HG03159 (cell line): ENCODE results near the gene KSR1.

Experiments used
- ATAC-seq: cut with Tn5 transposase; IDR thresholded peaks from one replicate; pipeline ENCODE4 v1.9.1; 2021; ENCODE audit warnings: mild to moderate bottlenecking, moderate library complexity; ENCODE audit not compliant: unreplicated experiment

The KSR1 gene

GRCh38 chr17:27603421-27603770 lies 147.1 kb downstream of the KSR1 start:
- ATAC-seq, result no peak

DNA sequence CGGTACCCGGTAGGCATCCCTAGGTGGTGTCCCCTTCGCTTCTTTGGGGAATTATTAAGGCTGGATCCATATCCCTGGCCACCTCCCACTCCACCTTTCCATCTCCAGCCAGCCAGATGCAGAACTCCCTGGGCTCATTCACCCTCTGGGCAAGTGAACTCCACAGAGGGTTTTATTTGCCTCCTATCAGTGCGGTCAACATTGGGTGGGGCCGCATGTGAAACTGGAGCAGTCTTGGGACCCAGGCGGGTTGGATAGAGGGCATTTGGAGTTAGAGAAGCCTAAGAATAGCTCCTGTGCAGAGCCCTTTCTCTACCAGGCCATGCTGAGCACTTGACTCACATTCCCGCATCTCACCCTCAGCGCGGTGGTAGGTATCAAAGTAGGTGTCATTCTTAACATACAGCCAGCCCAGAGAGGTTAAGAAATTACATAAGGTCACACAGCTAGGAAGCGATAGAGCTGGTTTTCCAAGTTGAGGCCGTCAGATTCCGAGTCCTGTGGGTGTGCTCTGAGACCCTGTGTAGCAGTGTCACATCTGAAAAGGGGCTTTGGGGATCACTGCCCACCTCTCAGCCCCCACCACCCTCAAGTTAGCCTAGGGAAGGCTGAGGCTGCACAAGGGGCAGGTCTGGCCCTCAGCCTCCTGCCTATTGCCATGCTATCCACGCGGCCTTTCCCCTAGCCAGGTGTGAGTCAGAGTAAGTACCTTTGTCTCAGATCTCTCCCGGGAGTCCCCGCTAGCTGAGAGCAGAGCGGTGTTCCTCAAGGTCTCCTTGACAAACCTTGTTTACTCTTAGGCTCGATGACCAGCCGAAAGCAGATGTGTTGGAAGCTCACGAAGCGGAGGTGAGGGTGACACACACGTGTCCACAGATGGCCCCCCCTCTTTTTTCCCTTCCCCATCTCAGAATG lies 147.9 kb downstream of the KSR1 start:
- no peak for ATAC-seq

DNA sequence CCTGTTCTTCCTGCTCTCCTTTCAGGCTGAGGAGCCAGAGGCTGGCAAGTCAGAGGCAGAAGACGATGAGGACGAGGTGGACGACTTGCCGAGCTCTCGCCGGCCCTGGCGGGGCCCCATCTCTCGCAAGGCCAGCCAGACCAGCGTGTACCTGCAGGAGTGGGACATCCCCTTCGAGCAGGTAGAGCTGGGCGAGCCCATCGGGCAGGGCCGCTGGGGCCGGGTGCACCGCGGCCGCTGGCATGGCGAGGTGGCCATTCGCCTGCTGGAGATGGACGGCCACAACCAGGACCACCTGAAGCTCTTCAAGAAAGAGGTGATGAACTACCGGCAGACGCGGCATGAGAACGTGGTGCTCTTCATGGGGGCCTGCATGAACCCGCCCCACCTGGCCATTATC lies 149.2 kb downstream of the KSR1 start:
- ATAC-seq, result no peak

DNA sequence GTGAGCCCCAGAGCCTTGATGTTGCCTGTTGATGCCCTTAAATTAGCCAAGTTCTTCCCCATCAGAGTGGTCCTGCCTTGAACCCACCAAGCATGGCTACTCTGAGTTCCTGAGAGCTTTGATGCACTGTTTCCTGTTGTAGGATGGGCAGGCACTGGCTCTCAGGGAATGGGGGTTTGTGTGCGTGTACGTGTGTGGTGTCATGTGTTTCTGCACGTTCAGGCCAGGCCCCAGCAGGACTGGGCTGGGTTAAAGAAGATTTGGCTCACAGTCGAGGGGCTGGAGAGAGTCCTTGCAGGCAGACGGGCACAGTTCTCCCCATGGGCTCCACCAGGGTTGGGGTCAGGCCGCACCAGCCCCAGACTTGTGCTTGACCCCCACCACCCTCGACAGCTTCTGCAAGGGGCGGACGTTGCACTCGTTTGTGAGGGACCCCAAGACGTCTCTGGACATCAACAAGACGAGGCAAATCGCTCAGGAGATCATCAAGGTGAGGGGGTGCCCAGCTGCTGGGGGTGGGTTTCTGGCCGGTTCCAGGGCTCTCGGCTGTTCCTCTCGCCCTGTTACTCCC lies 151.4 kb downstream of the KSR1 start:
- ATAC-seq, result no peak

DNA sequence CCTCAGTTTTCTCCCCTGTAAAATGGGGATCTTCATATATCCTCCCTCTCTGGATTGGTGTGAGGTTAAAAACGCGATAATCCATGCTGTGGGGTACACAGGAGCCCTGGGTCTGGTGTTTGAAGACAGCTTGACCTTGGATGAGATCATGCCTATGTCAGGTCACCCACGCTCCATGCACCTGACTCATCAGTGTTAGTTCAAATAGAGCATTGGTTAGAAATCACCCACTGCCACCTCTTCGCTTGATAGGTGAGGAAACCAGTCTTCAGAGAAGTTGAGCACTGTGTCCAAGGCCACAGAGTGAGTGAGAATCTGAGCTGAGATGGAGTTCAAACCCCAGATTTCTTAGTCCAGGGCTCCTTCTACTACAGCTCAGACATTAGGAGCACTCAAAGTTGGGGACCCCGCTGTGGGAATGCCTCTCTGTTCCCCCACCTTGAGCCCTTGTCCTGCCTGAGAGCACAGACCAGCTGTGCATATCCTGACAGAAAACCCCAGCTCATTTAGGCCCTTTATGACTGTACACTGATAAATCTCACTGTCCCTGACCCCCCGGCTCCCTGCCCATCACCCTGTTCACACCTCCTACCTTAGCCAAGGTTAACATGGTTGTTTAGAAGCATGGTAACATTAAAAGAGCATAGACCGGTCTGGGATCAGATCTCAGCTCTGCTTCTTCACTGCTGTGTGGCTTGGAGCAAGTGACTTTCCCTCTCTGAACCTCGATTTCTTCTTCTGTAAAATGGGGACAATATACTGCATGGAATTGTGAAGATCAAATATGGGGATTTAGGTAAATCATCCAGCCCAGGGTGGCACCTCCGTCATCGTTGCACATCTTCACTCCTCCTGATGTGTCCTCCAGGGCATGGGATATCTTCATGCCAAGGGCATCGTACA lies 152.3 kb downstream of the KSR1 start:
- ATAC-seq, result no peak

- no peak for ATAC-seq
Measured at GRCh38 chr17:27609611-27610303, 153.5 kb downstream of the KSR1 start.

DNA sequence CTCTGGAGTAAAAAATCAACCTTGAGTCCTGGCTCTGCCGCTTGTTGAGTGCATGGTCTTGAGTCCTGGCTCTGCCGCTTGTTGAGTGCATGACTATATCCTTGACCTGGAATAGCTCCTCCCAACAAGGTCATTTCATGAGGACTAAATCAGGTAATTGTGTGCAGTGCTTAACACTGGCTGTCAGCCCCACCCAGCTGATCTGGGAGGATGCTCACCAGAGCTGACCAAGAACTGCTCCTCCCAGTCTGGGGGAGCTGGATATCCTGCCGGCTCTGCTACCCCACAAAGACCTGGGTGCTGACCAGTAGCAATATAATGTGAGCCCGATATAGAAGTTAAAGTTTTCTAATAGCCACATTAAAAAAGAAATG lies 154.0 kb downstream of the KSR1 start:
- ATAC-seq, result no peak

DNA sequence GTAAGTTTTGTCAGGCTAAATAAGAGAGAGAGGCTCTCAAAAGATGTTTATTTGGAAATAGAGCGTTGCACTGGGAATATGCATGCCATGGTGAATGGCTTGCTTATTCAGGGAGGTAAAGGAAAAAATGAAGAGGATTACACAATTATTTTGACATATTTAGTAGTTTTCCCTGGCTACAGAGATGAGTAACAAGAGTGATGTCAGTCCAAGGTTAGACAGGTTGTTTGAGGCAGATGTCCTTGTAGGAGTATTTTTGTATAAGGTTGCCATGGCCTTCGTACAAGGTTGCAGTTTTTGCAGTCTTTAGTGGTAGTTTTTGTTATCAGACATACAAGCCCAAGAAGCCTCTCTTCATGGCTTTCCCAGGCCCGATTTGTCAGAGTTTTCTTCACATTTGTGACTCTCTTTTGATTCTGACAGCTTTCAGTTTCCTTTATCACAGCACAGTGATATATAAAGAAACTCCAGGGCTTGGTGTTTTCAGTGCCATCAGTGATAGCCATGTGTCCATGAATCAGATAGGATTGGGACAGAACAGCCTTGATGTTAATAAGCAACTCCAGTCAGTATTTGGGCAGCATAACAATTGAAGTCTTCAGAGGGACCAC lies 156.0 kb downstream of the KSR1 start:
- no peak for ATAC-seq

- ATAC-seq, result no peak
Measured at GRCh38 chr17:27613433-27613832, 157.2 kb downstream of the KSR1 start.

DNA sequence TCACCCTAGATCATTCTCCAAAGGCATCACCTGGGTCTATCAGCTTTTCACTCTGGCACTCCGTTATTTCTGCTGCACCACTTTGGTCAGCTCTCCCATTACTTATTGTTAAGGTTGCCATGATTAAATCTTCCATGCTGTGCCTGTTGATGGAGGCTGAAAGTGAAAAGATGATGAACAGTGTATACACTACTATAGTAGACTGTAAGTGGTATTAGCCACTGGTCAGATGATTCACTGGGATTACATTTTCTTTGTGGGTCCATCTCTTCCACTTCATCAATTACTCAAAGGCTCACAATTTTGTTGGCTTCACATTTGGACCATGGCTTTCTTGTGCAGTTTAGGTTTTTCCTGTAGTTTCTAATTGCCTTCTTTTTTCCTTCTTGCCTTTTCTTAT lies 158.9 kb downstream of the KSR1 start:
- ATAC-seq, result no peak

DNA sequence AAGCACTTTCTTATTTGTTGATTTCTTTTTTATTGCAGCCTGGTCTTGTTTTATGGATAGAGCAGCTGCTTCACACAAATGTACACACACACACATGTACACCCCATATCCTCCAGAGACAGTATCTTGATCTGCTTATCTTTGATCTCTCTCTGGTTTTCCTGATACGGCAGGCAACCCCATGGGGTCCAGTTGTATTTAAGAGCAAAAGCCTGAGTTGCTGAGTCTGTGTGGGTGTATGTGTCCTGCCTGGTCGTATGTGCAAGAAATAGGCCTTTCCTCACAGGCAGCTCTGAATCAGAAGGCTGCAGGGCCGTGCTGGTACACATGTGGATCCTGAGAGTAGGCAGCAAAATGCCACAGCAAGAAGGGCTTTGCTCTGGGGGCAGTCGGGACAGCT lies 160.2 kb downstream of the KSR1 start:
- no peak for ATAC-seq

DNA sequence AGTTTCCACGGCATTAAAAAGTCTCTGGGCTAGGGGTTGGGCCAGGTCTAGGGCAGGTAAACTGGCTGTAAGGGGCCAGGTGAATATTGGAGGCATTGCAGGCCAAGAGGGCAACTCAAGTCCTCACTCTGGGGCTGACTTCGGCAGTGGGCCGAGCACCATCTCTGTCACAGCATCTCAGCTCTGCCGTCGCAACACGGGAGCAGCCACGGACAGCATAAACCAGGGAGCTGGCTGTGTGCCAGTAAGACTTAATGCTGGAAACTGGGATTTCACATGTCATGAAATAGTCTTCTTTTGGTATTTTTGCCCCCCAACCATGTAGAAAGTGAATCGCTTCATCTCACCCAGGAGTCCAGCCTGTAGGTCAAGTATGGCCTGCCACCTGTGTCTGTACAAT lies 162.2 kb downstream of the KSR1 start:
- ATAC-seq, result no peak

- ATAC-seq, result no peak
Measured at GRCh38 chr17:27620721-27621120, 164.5 kb downstream of the KSR1 start.

DNA sequence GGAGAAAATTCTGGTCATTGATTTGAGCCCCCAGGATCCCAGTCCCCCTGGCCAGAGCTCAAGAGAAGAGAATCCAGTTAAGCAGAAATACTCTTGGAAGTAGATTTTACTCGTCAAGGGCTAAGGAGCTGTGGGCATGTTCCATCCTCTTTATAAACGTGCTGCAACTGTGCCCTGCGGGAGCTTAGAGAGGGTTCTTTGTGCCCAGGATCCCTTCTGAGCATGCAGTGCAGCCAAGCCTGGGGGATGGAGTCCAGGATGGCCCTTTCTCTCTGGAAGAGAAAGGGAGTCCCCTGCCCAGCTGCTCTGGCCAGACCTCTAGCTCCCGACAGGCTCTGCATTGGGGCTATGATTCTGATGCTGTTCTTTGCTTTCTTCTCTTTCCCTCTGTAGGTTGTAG lies 165.3 kb downstream of the KSR1 start:
- no peak for ATAC-seq

DNA sequence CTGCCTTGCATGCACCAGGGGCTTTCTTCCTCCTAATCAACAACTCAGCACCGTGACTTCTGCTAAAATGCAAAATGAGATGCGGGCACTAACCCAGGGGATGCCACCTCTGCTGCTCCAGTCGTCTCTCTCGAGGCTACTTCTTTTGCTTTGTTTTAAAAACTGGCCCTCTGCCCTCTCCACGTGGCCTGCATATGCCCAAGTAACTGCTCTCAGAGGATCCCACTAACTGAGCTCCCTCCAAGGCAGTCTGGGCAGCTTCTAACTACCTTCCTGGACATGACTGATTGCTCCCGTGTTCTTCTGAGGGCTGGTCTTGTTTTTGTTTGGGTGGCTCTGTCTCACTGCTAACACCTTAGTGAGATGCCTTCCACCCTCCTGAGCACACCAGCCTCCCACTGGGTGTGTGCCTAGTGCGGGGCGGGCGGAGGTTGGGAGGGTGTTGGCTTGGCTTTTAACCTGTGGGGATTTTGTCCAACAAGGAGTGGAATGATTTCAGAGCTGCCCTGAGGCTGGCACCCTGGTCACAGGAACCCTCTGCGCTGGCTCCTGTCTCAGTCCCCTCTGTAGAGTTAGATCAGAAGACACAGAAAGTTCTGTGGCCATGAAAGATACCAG lies 165.8 kb downstream of the KSR1 start:
- ATAC-seq, result no peak

DNA sequence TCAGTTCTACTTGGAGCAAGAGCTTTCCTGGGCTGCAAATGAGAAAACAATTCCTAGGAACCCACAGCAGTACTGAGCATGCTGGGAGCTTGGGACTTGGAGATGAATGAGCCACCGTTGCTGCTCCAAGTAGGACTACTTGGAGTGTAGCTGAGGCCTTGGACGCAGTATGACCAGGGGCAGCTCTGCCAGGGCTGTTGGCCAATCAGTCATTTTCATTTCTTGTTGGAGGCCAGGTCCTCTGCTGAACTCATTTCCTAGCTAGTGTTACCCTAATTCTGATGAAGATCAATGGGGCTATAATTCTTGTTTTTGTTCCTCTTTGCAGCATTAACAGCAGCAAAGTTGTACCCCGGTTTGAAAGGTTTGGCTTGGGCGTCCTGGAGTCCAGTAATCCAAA lies 166.7 kb downstream of the KSR1 start:
- ATAC-seq, result no peak

GRCh38 chr17:27623614-27624013 lies 167.4 kb downstream of the KSR1 start:
- ATAC-seq, result no peak

- no peak for ATAC-seq
Measured at GRCh38 chr17:27624539-27624938, 168.3 kb downstream of the KSR1 start.

GRCh38 chr17:27625856-27626255 lies 169.6 kb downstream of the KSR1 start:
- no peak for ATAC-seq

GRCh38 chr17:27627514-27627913 lies 171.3 kb downstream of the KSR1 start:
- no peak for ATAC-seq
